ENCODE results near the gene LRP5. TPM values are rescaled to one million over a fixed set of nuclear protein-coding genes. Genes with fewer than 3 reads are reported as not detected.

The LRP5 gene
- polyA plus RNA-seq, 1 donor, result 109 TPM

- Histone ChIP-seq H3K36me3 (ENCODE audit: control insufficient read depth, insufficient read depth, low read length) (peaks cover 38% of the 10 kb centered on the region), H3K4me3 (ENCODE audit: low read length) (no peak overlapping the region), H3K4me1 (ENCODE audit: control insufficient read depth, insufficient read depth, low read length) (peaks cover 31% of the 10 kb centered on the region), H3K9me3 (ENCODE audit: control insufficient read depth, low read depth, low read length) (peaks cover 5% of the 10 kb centered on the region), H3K27me3 (ENCODE audit: control insufficient read depth, insufficient read depth, low read length) (no peaks in the 10 kb centered on the region), H3K27ac (ENCODE audit: low read length) (peak overlapping the region; percentile 68)
- no CpG with 5 or more reads among the region's 26 CpGs for WGBS (ENCODE audit: insufficient coverage, low lambda C conversion rate)
- DNase-seq, result no peak
Observed at GRCh38 chr11:68380786-68381622, 68.6 kb downstream of the LRP5 start.

GRCh38 chr11:68381716-68382115, 69.3 kb downstream of the LRP5 start:
- no CpG with 5 or more reads among the region's 4 CpGs for whole genome bisulfite sequencing (ENCODE audit: insufficient coverage, low lambda C conversion rate)
- DNase-seq, result no peak
- H3K9me3 ChIP-seq (ENCODE audit: control insufficient read depth, low read depth, low read length), result peaks cover 12% of the 10 kb centered on the region

DNA sequence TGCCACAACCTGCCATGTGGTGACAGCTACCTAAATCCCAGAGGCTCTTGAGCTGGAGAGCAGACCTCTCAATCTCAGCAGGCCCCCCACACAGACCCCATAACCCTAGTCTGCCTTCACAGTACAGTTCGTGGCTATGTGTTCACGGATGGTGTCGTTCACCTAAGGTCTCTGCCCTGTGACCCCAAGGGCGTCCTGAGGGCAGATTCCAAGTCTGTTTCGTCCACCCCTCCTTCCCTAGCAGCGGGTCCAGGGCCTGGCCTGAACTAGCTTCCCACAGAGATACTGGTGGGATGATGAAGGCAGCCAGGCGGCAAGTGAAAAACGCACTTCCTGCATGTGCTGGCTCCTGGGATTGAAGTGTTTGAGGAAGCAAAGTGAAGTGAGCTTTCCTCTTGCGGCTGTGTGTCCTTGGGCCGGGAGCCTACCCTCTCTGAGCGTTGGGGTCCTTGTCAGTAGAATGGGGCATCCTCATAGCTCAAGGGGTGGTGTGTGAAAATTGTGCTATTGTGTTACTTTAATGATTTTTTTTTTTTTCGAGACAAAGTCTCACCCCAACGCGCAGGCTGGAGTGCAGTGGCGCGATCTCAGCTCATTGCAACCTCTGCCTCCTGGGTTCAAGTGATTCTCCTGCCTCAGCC, 70.1 kb downstream of the LRP5 start:
- Histone ChIP-seq H3K4me1 (ENCODE audit: control insufficient read depth, insufficient read depth, low read length) (peaks cover 31% of the 10 kb centered on the region), H3K36me3 (ENCODE audit: control insufficient read depth, insufficient read depth, low read length) (peaks cover 37% of the 10 kb centered on the region), H3K27me3 (ENCODE audit: control insufficient read depth, insufficient read depth, low read length) (no peaks in the 10 kb centered on the region), H3K4me3 (ENCODE audit: low read length) (no peak overlapping the region), H3K9me3 (ENCODE audit: control insufficient read depth, low read depth, low read length) (peaks cover 12% of the 10 kb centered on the region), H3K27ac (ENCODE audit: low read length) (no peak overlapping the region)
- no CpG with 5 or more reads among the region's 16 CpGs for WGBS (ENCODE audit: insufficient coverage, low lambda C conversion rate)
- DNase-seq, result no peak

More at GRCh38 chr11:68381716-68382115, 69.3 kb downstream of the LRP5 start:
- H3K4me3 ChIP-seq (ENCODE audit: low read length), result no peak overlapping the region
- no peak overlapping the region for H3K27ac ChIP-seq (ENCODE audit: low read length)
- H3K4me1 ChIP-seq (ENCODE audit: control insufficient read depth, insufficient read depth, low read length), result peaks cover 31% of the 10 kb centered on the region
- H3K27me3 ChIP-seq (ENCODE audit: control insufficient read depth, insufficient read depth, low read length), result no peaks in the 10 kb centered on the region
- H3K36me3 ChIP-seq (ENCODE audit: control insufficient read depth, insufficient read depth, low read length), result peaks cover 39% of the 10 kb centered on the region

DNA sequence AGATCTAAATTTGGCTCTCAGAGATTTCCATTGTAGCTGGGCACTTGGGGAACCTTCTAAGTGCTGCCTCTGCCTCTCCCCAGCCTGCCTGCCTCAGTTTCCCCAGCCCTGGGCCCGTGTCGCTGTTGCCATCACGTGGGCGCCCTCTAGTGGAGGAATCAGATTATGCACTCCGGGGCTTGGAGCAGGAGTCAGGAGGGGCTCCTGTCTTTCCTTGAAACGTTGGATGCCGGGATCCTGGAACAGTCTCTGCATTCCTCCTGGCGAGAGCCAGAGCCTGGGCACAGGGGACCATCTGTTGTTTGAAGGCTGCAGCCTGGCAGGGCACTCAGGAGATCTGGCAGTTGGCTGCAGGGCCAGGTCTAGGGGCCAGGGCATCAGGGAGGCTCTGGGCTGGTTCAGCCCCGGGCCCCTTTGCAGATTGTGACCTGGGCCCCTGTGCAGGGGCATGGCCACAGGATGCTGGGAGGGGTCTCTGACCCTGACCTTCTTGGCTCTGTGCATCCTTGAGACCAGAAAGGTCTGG, 71.6 kb downstream of the LRP5 start:
- H3K36me3 ChIP-seq (ENCODE audit: control insufficient read depth, insufficient read depth, low read length), result peaks cover 48% of the 10 kb centered on the region
- peaks cover 12% of the 10 kb centered on the region for H3K9me3 ChIP-seq (ENCODE audit: control insufficient read depth, low read depth, low read length)
- peaks cover 31% of the 10 kb centered on the region for H3K4me1 ChIP-seq (ENCODE audit: control insufficient read depth, insufficient read depth, low read length)
- no peak overlapping the region for H3K4me3 ChIP-seq (ENCODE audit: low read length)
- no CpG with 5 or more reads among the region's 9 CpGs for WGBS (ENCODE audit: insufficient coverage, low lambda C conversion rate)
- H3K27me3 ChIP-seq (ENCODE audit: control insufficient read depth, insufficient read depth, low read length), result no peaks in the 10 kb centered on the region
- no peak overlapping the region for H3K27ac ChIP-seq (ENCODE audit: low read length)
- no peak for DNase-seq

GRCh38 chr11:68384530-68385081, 72.2 kb downstream of the LRP5 start:
- H3K4me1 ChIP-seq (ENCODE audit: control insufficient read depth, insufficient read depth, low read length), result peaks cover 26% of the 10 kb centered on the region
- H3K4me3 ChIP-seq (ENCODE audit: low read length), result no peak overlapping the region
- WGBS (ENCODE audit: insufficient coverage, low lambda C conversion rate), result 93% methylated on average over 3 of the region's 13 CpGs
- H3K27ac ChIP-seq (ENCODE audit: low read length), result no peak overlapping the region
- peaks cover 12% of the 10 kb centered on the region for H3K9me3 ChIP-seq (ENCODE audit: control insufficient read depth, low read depth, low read length)
- H3K27me3 ChIP-seq (ENCODE audit: control insufficient read depth, insufficient read depth, low read length), result no peaks in the 10 kb centered on the region
- H3K36me3 ChIP-seq (ENCODE audit: control insufficient read depth, insufficient read depth, low read length), result peaks cover 54% of the 10 kb centered on the region
- no peak for DNase-seq

- no peak for DNase-seq
- peaks cover 57% of the 10 kb centered on the region for H3K36me3 ChIP-seq (ENCODE audit: control insufficient read depth, insufficient read depth, low read length)
Observed at GRCh38 chr11:68385128-68385527, 72.7 kb downstream of the LRP5 start.

DNA sequence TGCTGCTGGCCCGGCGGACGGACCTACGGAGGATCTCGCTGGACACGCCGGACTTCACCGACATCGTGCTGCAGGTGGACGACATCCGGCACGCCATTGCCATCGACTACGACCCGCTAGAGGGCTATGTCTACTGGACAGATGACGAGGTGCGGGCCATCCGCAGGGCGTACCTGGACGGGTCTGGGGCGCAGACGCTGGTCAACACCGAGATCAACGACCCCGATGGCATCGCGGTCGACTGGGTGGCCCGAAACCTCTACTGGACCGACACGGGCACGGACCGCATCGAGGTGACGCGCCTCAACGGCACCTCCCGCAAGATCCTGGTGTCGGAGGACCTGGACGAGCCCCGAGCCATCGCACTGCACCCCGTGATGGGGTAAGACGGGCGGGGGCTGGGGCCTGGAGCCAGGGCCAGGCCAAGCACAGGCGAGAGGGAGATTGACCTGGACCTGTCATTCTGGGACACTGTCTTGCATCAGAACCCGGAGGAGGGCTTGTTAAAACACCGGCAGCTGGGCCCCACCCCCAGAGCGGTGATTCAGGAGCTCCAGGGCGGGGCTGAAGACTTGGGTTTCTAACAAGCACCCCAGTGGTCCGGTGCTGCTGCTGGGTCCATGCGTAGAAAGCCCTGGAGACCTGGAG, 74.1 kb downstream of the LRP5 start:
- Histone ChIP-seq H3K27me3 (ENCODE audit: control insufficient read depth, insufficient read depth, low read length) (no peaks in the 10 kb centered on the region), H3K4me1 (ENCODE audit: control insufficient read depth, insufficient read depth, low read length) (peaks cover 7% of the 10 kb centered on the region), H3K36me3 (ENCODE audit: control insufficient read depth, insufficient read depth, low read length) (peaks cover 62% of the 10 kb centered on the region), H3K27ac (ENCODE audit: low read length) (no peak overlapping the region), H3K9me3 (ENCODE audit: control insufficient read depth, low read depth, low read length) (peaks cover 12% of the 10 kb centered on the region), H3K4me3 (ENCODE audit: low read length) (no peak overlapping the region)
- WGBS (ENCODE audit: insufficient coverage, low lambda C conversion rate), result no CpG with 5 or more reads among the region's 52 CpGs
- DNase-seq, result no peak

More at GRCh38 chr11:68385128-68385527, 72.7 kb downstream of the LRP5 start:
- WGBS (ENCODE audit: insufficient coverage, low lambda C conversion rate), result 90% methylated on average over 2 of the region's 8 CpGs
- Histone ChIP-seq H3K9me3 (ENCODE audit: control insufficient read depth, low read depth, low read length) (peaks cover 12% of the 10 kb centered on the region), H3K4me3 (ENCODE audit: low read length) (no peak overlapping the region), H3K27me3 (ENCODE audit: control insufficient read depth, insufficient read depth, low read length) (no peaks in the 10 kb centered on the region), H3K27ac (ENCODE audit: low read length) (no peak overlapping the region), H3K4me1 (ENCODE audit: control insufficient read depth, insufficient read depth, low read length) (peaks cover 20% of the 10 kb centered on the region)

- no CpG with 5 or more reads among the region's 13 CpGs for WGBS (ENCODE audit: insufficient coverage, low lambda C conversion rate)
- DNase-seq, result no peak
- Histone ChIP-seq H3K9me3 (ENCODE audit: control insufficient read depth, low read depth, low read length) (peaks cover 12% of the 10 kb centered on the region), H3K36me3 (ENCODE audit: control insufficient read depth, insufficient read depth, low read length) (peaks cover 70% of the 10 kb centered on the region), H3K4me3 (ENCODE audit: low read length) (no peak overlapping the region), H3K27ac (ENCODE audit: low read length) (no peak overlapping the region), H3K27me3 (ENCODE audit: control insufficient read depth, insufficient read depth, low read length) (no peaks in the 10 kb centered on the region), H3K4me1 (ENCODE audit: control insufficient read depth, insufficient read depth, low read length) (no peaks in the 10 kb centered on the region)
Observed at GRCh38 chr11:68387840-68388239, 75.4 kb downstream of the LRP5 start.

- H3K36me3 ChIP-seq (ENCODE audit: control insufficient read depth, insufficient read depth, low read length), result peaks cover 71% of the 10 kb centered on the region
- no peak overlapping the region for H3K4me3 ChIP-seq (ENCODE audit: low read length)
- H3K27ac ChIP-seq (ENCODE audit: low read length), result no peak overlapping the region
- 89% methylated on average over 1 of the region's 11 CpGs for WGBS (ENCODE audit: insufficient coverage, low lambda C conversion rate)
- H3K4me1 ChIP-seq (ENCODE audit: control insufficient read depth, insufficient read depth, low read length), result no peaks in the 10 kb centered on the region
- peaks cover 12% of the 10 kb centered on the region for H3K9me3 ChIP-seq (ENCODE audit: control insufficient read depth, low read depth, low read length)
- no peak for DNase-seq
- no peaks in the 10 kb centered on the region for H3K27me3 ChIP-seq (ENCODE audit: control insufficient read depth, insufficient read depth, low read length)
Observed at GRCh38 chr11:68388595-68389198, 76.3 kb downstream of the LRP5 start.

- WGBS (ENCODE audit: insufficient coverage, low lambda C conversion rate), result no CpG with 5 or more reads among the region's 16 CpGs
- H3K4me1 ChIP-seq (ENCODE audit: control insufficient read depth, insufficient read depth, low read length), result no peaks in the 10 kb centered on the region
- H3K36me3 ChIP-seq (ENCODE audit: control insufficient read depth, insufficient read depth, low read length), result peaks cover 81% of the 10 kb centered on the region
- H3K27me3 ChIP-seq (ENCODE audit: control insufficient read depth, insufficient read depth, low read length), result no peaks in the 10 kb centered on the region
- DNase-seq, result no peak
- H3K9me3 ChIP-seq (ENCODE audit: control insufficient read depth, low read depth, low read length), result peaks cover 12% of the 10 kb centered on the region
- H3K4me3 ChIP-seq (ENCODE audit: low read length), result no peak overlapping the region
- no peak overlapping the region for H3K27ac ChIP-seq (ENCODE audit: low read length)
Observed at GRCh38 chr11:68390315-68390714, 77.9 kb downstream of the LRP5 start.

Data from large intestine (tissue), 3 donors.